Neural cell (in vitro differentiated cells): ENCODE results near the gene GPR158. TPM values are rescaled to one million over a fixed set of nuclear protein-coding genes. Genes with fewer than 3 reads are reported as not detected.

Experiments
- H2AFZ ChIP-seq: fragments of 200-600, 300-800 bp; sonication (generic), shearing (Covaris generic); 2 replicates; pipeline ENCODE4 v1.6.0; 2014; ENCODE audit warnings: low read depth, mild to moderate bottlenecking, antibody characterized with exemption, low read length, moderate library complexity
- H3F3A ChIP-seq: fragments of 200-600 bp; shearing (Covaris generic); 2 replicates; pipeline ENCODE4 v1.6.1; 2016; ENCODE audit warnings: mild to moderate bottlenecking, moderate library complexity, mixed read lengths, antibody characterized with exemption, low read length; ENCODE audit not compliant: insufficient read depth, poor library complexity, severe bottlenecking
- H3K27ac ChIP-seq: fragments of 200-600, 300-800 bp; sonication (generic), shearing (Covaris generic); 2 replicates; pipeline ENCODE4 v1.5.1; 2014; ENCODE audit warnings: mild to moderate bottlenecking, low read length, moderate library complexity
- H3K27me3 ChIP-seq: fragments of 300-800, 200-600 bp; sonication (generic), shearing (Covaris generic); 2 replicates; pipeline ENCODE4 v1.6.0; 2014; ENCODE audit warnings: mild to moderate bottlenecking, low read depth, low read length, moderate library complexity; ENCODE audit not compliant: insufficient read depth
- H3K36me3 ChIP-seq: fragments of 300-800, 200-600 bp; sonication (generic), shearing (Covaris generic); 2 replicates; pipeline ENCODE4 v1.5.1; 2014; ENCODE audit warnings: mild to moderate bottlenecking, antibody characterized with exemption, low read length, moderate library complexity; ENCODE audit not compliant: insufficient read depth
- H3K4me2 ChIP-seq: fragments of 300-800, 200-600 bp; sonication (generic), shearing (Covaris generic); 2 replicates; pipeline ENCODE4 v1.6.0; 2014; ENCODE audit warnings: mild to moderate bottlenecking, low read length
- H3K4me3 ChIP-seq: fragments of 300-800, 200-600 bp; sonication (generic), shearing (Covaris generic); 2 replicates; pipeline ENCODE4 v1.5.1; 2014; ENCODE audit warnings: mild to moderate bottlenecking, low read length, moderate library complexity
- H3K79me2 ChIP-seq: fragments of 200-600 bp; shearing (Covaris generic); replicated peaks from 2 replicates; pipeline ENCODE4 v1.6.0; 2014; ENCODE audit warnings: mild to moderate bottlenecking, low read length, moderate library complexity; ENCODE audit not compliant: insufficient read depth
- H3K9ac ChIP-seq: fragments of 300-800, 200-600 bp; sonication (generic), shearing (Covaris generic); 2 replicates; pipeline ENCODE4 v1.6.1; 2016; ENCODE audit warnings: mild to moderate bottlenecking, low read length, mixed read lengths
- H3K9me2 ChIP-seq: fragments of 200-600 bp; shearing (Covaris generic); 2 replicates; pipeline ENCODE4 v1.6.1; 2016; ENCODE audit warnings: mild to moderate bottlenecking, low read length, mixed read lengths; ENCODE audit not compliant: insufficient read depth
- H3K9me3 ChIP-seq: fragments of 200-600, 300-800 bp; sonication (generic), shearing (Covaris generic); 2 replicates; pipeline ENCODE4 v1.6.1; 2016; ENCODE audit warnings: mild to moderate bottlenecking, mixed run types, low read length, moderate library complexity, mixed read lengths
- H4K20me1 ChIP-seq: fragments of 200-600 bp; shearing (Covaris generic); 2 replicates; pipeline ENCODE4 v1.6.1; 2016; ENCODE audit warnings: mild to moderate bottlenecking, mixed run types; ENCODE audit not compliant: insufficient read depth
- CTCF ChIP-seq: fragments of 450-650 bp; IDR thresholded peaks from 2 replicates; pipeline ENCODE4 v1.5.1; 2014; ENCODE audit warnings: antibody characterized with exemption, mild to moderate bottlenecking, moderate library complexity; ENCODE audit not compliant: poor library complexity, severe bottlenecking
- EP300 ChIP-seq: fragments of 450-650 bp; conservative IDR thresholded peaks from 2 replicates; pipeline ENCODE4 v1.6.1; 2014; ENCODE audit warnings: antibody characterized with exemption, mild to moderate bottlenecking, moderate library complexity; ENCODE audit not compliant: poor library complexity, severe bottlenecking
- EZH2 ChIP-seq: fragments of 200-600, 300-800 bp; shearing (Covaris generic), sonication (generic); IDR thresholded peaks from 2 replicates; pipeline ENCODE4 v1.6.1; 2014; ENCODE audit warnings: antibody characterized with exemption, low read length, borderline replicate concordance, mild to moderate bottlenecking; ENCODE audit not compliant: insufficient read depth, poor library complexity, severe bottlenecking
- MXI1 ChIP-seq: fragments of 450-650 bp; conservative IDR thresholded peaks from 2 replicates; pipeline ENCODE4 v1.6.1; 2014; ENCODE audit warnings: antibody characterized with exemption, mild to moderate bottlenecking; ENCODE audit not compliant: poor library complexity, severe bottlenecking
- POLR2AphosphoS5 ChIP-seq: IDR thresholded peaks from 2 replicates; pipeline ENCODE4 v1.6.1; 2012
- RAD21 ChIP-seq: fragments of 450-650 bp; conservative IDR thresholded peaks from 2 replicates; pipeline ENCODE4 v1.6.1; 2014; ENCODE audit warnings: antibody characterized with exemption, mild to moderate bottlenecking, moderate library complexity
- REST ChIP-seq: IDR thresholded peaks from 2 replicates; pipeline ENCODE4 v1.6.1; 2012; ENCODE audit warnings: borderline replicate concordance
- SMC3 ChIP-seq: fragments of 450-650 bp; conservative IDR thresholded peaks from 2 replicates; pipeline ENCODE4 v1.6.1; 2014; ENCODE audit warnings: antibody characterized with exemption, mild to moderate bottlenecking, moderate library complexity; ENCODE audit not compliant: poor library complexity
- TAF1 ChIP-seq: IDR thresholded peaks from 2 replicates; pipeline ENCODE4 v1.6.1; 2012; ENCODE audit warnings: low read depth
- polyA plus RNA-seq: library from polyadenylated mRNA; depleted of rRNA; stranded (reverse); fragments of >200 nt; gene quantifications from 2 replicates; pipeline ENCODE4 v1.2.3, GENCODE V29; 2014

GPR158 gene
- polyA plus RNA-seq, 1 donor from 2014 or later: 2.1 TPM

GRCh38 chr10:25522946-25523608 lies 348.3 kb downstream of the GPR158 start:
- H3K36me3 ChIP-seq: no peaks in the 10 kb centered on the region
- H3K27me3 ChIP-seq: no peaks in the 10 kb centered on the region
- no peak overlapping the region for H3K9ac ChIP-seq
- TF ChIP-seq RAD21 (no peak), MXI1 (no peak), EZH2 (no peak), CTCF (no peak), SMC3 (no peak), REST (no peak), EP300 (no peak), POLR2AphosphoS5 (no peak), TAF1 (no peak)
- H3K79me2 ChIP-seq: no peaks in the 10 kb centered on the region
- no peaks in the 10 kb centered on the region for H4K20me1 ChIP-seq
- no peak overlapping the region for H3K4me2 ChIP-seq
- no peak overlapping the region for H2AFZ ChIP-seq
- H3K27ac ChIP-seq: no peak overlapping the region
- no peaks in the 10 kb centered on the region for H3K9me2 ChIP-seq
- no peak overlapping the region for H3K4me3 ChIP-seq
- H3K9me3 ChIP-seq: no peaks in the 10 kb centered on the region
- no peaks in the 10 kb centered on the region for H3F3A ChIP-seq

- no peak overlapping the region for H2AFZ ChIP-seq
These were observed 355.5 kb downstream of the GPR158 start for GRCh38 chr10:25530306-25530705.

More at GRCh38 chr10:25530306-25530705, 355.5 kb downstream of the GPR158 start:
- H3K9me2 ChIP-seq: no peaks in the 10 kb centered on the region
- H4K20me1 ChIP-seq: no peaks in the 10 kb centered on the region
- no peaks in the 10 kb centered on the region for H3K9me3 ChIP-seq
- no peak overlapping the region for H3K4me3 ChIP-seq
- H3K27me3 ChIP-seq: no peaks in the 10 kb centered on the region
- no peaks in the 10 kb centered on the region for H3K79me2 ChIP-seq
- H3K9ac ChIP-seq: no peak overlapping the region
- TF ChIP-seq EP300: no peak
- no peak for TF ChIP-seq TAF1
- no peak for TF ChIP-seq MXI1
- TF ChIP-seq POLR2AphosphoS5: no peak
- TF ChIP-seq REST: no peak
- no peak for TF ChIP-seq RAD21
- TF ChIP-seq EZH2: no peak
- TF ChIP-seq SMC3: no peak
- no peak for TF ChIP-seq CTCF
- H3F3A ChIP-seq: no peaks in the 10 kb centered on the region
- H3K36me3 ChIP-seq: no peaks in the 10 kb centered on the region
- no peak overlapping the region for H3K4me2 ChIP-seq
- no peak overlapping the region for H3K27ac ChIP-seq
